GM19193 (cell line): ENCODE data around the gene SLC26A11.

Experiments
- POLR2A ChIP-seq: IDR thresholded peaks from 4 replicates; pipeline ENCODE4 v1.6.1; 2011; ENCODE audit not compliant: insufficient read depth, insufficient read length; ENCODE audit errors: extremely low read depth

Gene SLC26A11

GRCh38 chr17:80292521-80292971, 72.3 kb downstream of the SLC26A11 start:
- TF ChIP-seq POLR2A: no peak

- TF ChIP-seq POLR2A: no peak
Observed at GRCh38 chr17:80294210-80294609, 74.0 kb downstream of the SLC26A11 start.

- TF ChIP-seq POLR2A: no peak
Observed at GRCh38 chr17:80294653-80295052, 74.4 kb downstream of the SLC26A11 start.

GRCh38 chr17:80295146-80295545, 74.9 kb downstream of the SLC26A11 start:
- no peak for TF ChIP-seq POLR2A

- TF ChIP-seq POLR2A: no peak
Observed at GRCh38 chr17:80295559-80295958, 75.3 kb downstream of the SLC26A11 start.

DNA sequence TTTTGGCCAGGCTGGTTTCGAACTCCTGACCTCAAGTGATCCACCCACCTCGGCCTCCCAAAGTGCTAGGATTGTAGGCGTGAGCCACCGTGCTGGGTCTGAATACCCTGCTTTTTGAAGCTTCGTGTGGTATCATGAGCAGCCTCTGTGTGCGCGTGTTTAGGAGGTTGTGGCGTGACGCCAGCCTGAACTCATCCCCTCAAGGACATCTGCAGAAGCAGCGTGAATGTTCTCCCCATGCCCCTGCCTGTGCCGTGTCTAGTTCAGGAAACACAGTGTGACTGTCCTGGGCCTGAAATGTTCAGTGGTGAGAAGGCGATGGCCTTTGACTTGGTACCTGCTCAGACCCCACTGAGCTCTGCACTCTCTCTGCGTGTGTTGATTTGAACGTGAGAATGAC, 76.0 kb downstream of the SLC26A11 start:
- no peak for TF ChIP-seq POLR2A

- no peak for TF ChIP-seq POLR2A
Observed at GRCh38 chr17:80297996-80298560, 77.9 kb downstream of the SLC26A11 start.
